Brain microvascular endothelial cell (primary cell): Measurements from ENCODE around the gene ZCCHC24.

Experiments
- DNase-seq: peaks from one replicate; pipeline ENCODE4 v3.0.0-alpha.2; 2020
- H3K27ac ChIP-seq: fragments of 250-450 bp; sonication (Bioruptor Pico); 2 replicates; pipeline ENCODE4 v1.5.1; 2020; ENCODE audit warnings: mild to moderate bottlenecking, moderate library complexity
- H3K27me3 ChIP-seq: fragments of 250-450 bp; sonication (Bioruptor Pico); replicated peaks from 2 replicates; pipeline ENCODE4 v1.5.1; 2020; ENCODE audit warnings: mild to moderate bottlenecking
- H3K36me3 ChIP-seq: fragments of 250-450 bp; sonication (Bioruptor Pico); replicated peaks from 2 replicates; pipeline ENCODE4 v1.5.1; 2020; ENCODE audit warnings: mild to moderate bottlenecking
- H3K4me3 ChIP-seq: 2 replicates; pipeline ENCODE4 v1.5.1; 2011; ENCODE audit warnings: low read depth, mild to moderate bottlenecking, control low read depth, low read length, moderate library complexity
- CTCF ChIP-seq: IDR thresholded peaks from 2 replicates; pipeline ENCODE4 v1.5.1; 2011; ENCODE audit warnings: low read depth, mild to moderate bottlenecking, moderate library complexity, low read length, control low read depth, inconsistent platforms; ENCODE audit errors: missing control alignments
- in situ Hi-C: cut with HindIII; loops from 2 replicates; pipeline ENCODE4 v1.10.0; 2017; ENCODE audit warnings: low sequenced_read_pairs, low pct_ligation_motif_present

ZCCHC24 gene

GRCh38 chr10:79463578-79464496 lies 18.4 kb upstream of the ZCCHC24 start:
- TF ChIP-seq CTCF = no peak
- Histone ChIP-seq H3K36me3 (no peaks in the 10 kb centered on the region), H3K4me3 (no peak overlapping the region), H3K27me3 (no peaks in the 10 kb centered on the region), H3K27ac (no peak overlapping the region)
- DNase-seq = no peak
- in situ Hi-C loops = no loop called here

- Histone ChIP-seq H3K36me3 (no peaks in the 10 kb centered on the region), H3K27ac (no peak overlapping the region), H3K4me3 (no peak overlapping the region), H3K27me3 (no peaks in the 10 kb centered on the region)
- in situ Hi-C loops = no loop called here
- DNase-seq = no peak
- TF ChIP-seq CTCF = no peak
These were observed 15.3 kb upstream of the ZCCHC24 start for GRCh38 chr10:79460687-79461086.

GRCh38 chr10:79459243-79459642 lies 13.8 kb upstream of the ZCCHC24 start:
- Histone ChIP-seq H3K27ac (no peak overlapping the region), H3K36me3 (no peaks in the 10 kb centered on the region), H3K27me3 (no peaks in the 10 kb centered on the region), H3K4me3 (no peak overlapping the region)
- DNase-seq = no peak
- in situ Hi-C loops = no loop called here
- no peak for TF ChIP-seq CTCF

GRCh38 chr10:79458483-79458882 lies 13.1 kb upstream of the ZCCHC24 start:
- Histone ChIP-seq H3K36me3 (no peaks in the 10 kb centered on the region), H3K27me3 (no peaks in the 10 kb centered on the region), H3K27ac (no peak overlapping the region), H3K4me3 (no peak overlapping the region)
- in situ Hi-C loops = no loop called here
- DNase-seq = no peak
- TF ChIP-seq CTCF = no peak

- Histone ChIP-seq H3K27ac (no peak overlapping the region), H3K36me3 (no peaks in the 10 kb centered on the region), H3K27me3 (no peaks in the 10 kb centered on the region), H3K4me3 (no peak overlapping the region)
- TF ChIP-seq CTCF = no peak
- no peak for DNase-seq
- in situ Hi-C loops = no loop called here
These were observed 11.9 kb upstream of the ZCCHC24 start for GRCh38 chr10:79457256-79457785.

GRCh38 chr10:79454259-79454658 lies 8.8 kb upstream of the ZCCHC24 start:
- TF ChIP-seq CTCF = no peak
- in situ Hi-C loops = no loop called here
- no peak for DNase-seq
- Histone ChIP-seq H3K36me3 (no peaks in the 10 kb centered on the region), H3K27me3 (no peaks in the 10 kb centered on the region), H3K4me3 (no peak overlapping the region), H3K27ac (no peak overlapping the region)
